GM18867 (cell line): ENCODE data around the gene MAP6.

ENCODE experiments used
- ATAC-seq: cut with Tn5 transposase; IDR thresholded peaks from one replicate; pipeline ENCODE4 v1.9.1; 2021; ENCODE audit warnings: mild to moderate bottlenecking, moderate library complexity; ENCODE audit not compliant: unreplicated experiment

The MAP6 gene

DNA sequence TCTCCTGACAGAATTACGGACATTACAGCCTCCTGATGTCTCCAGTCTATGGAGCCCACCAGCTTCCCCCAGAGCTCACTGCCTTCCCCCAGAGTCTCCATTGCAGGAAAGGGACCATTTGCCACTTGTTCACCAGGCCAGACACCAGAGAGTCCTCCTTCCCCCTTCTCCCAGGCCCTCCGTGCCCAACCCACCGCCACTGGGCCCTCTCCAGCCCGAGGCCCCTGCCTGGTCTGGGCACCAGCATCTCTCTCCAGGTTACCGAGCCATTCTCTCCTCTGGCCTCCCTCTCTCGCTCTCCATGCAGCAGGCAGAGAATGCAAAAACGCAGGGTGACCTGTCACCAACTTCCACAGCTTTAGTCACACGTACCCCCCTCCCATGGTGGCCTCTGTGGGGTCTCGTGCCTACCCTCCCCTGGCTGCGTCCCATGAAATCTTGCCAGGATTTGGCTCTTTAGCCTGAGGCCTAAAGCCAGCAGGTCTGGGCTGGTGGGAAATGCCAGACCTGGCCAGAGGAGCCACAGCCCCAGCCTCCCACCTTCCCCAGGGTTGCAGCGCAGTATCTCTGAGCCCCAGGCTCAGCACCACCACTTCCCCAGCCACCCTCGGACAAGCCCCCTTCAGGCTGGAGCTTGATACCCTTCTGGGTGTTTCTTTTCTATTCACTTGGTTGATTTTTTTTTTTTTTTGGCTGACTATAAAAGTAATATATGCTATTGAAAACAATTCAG is 113.6 kb downstream of the MAP6 start:
- no peak for ATAC-seq

DNA sequence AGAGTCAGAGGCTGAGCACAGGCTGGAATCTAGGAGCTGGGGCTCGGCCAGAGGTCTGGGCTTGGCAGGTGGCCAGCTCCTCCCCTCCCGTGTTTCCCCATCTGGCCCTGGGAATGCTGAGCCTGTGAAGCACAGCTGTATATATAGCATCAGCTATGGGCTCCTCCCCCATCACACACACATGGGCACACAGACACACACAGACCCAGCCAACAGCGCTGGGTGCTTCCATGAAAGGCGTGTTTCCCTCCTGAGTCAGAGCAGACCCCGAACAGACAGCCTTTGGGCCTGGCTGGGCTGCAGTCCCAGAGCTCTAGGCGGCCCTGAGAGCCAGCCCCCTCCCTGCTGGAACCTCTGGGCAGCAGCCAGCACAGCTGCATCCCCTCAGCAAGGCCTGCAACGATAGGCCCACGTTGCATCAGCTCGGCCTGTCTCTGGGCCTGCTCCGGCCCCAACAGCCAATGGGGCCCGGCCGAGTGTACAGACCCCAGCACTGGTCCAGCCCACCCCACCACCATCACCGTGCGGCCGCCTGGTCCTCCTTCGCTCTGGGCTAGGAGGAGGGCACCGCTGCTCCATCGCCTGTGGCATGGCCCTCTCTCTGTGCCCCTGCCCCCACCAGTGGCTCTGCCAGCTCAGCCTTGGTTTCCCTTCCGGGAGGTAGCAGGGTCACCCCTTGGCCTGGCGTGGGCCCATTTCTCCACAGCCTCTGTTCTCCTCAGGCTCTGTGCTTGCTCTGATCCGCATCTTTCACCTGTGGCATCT is 114.4 kb downstream of the MAP6 start:
- no peak for ATAC-seq

DNA sequence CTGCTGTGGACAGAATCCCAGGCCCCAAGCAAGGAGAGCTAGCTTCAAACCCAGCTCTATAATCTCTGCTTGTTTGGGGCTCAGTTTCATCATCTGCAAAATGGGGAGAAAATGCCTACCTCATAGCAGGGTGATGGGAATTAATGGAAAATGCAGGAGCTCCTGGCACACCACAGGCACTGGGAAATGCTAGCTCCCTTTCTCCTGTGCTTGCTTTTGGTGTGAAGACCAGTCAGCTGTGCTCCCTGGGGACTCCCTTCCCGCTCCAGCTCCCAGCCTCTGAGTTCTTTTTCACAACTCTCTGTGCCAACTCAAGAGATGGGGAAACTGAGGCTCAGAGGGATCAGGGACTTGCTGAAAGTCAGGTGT is 115.0 kb downstream of the MAP6 start:
- no peak for ATAC-seq

DNA sequence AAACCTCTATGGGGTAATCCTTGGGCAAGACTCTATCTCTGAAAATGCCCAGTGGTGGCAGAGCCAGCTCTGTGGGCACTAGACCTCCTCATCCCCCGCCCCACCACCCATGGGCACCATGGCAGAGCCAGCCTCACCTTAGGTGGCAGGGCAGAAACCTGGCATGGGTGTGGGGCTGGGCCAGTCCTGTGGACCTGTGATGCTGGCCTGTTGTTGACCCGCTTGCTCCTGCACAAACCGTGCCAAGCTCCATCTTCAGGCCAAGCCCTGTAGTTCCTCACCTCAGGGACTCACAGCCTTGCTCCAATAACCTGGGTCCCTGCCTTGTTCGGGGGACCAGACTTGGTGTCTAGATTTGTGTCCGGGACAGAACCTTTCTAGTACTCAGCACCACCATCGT is 115.7 kb downstream of the MAP6 start:
- no peak for ATAC-seq

DNA sequence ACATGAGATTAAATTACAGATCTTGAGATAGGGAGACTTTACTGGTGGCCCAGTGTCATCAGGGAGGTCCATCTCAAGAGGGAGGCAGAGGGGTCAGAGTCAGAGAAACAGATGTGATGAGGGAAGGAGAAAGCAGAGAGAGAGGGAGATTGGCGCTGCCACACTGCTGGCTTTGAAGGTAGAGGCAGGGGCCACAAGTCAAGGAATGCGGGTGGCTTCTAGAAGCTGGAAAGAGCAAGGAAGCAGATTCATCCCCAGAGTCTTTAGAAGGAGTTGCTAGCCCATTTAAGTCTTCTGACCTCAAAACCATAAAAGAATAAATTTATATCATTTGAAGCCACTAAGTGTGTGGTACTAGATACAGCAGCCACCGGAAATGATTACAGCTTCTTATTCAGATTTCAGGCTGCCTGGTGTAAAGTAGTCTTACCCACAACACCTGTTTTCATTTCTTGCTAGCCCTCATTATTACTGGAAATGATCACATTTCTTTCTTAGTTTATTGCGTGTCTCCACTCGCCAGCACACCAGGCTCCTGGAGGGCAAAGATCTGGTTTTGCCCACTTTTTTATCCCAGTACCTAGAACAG is 119.4 kb downstream of the MAP6 start:
- ATAC-seq = no peak

DNA sequence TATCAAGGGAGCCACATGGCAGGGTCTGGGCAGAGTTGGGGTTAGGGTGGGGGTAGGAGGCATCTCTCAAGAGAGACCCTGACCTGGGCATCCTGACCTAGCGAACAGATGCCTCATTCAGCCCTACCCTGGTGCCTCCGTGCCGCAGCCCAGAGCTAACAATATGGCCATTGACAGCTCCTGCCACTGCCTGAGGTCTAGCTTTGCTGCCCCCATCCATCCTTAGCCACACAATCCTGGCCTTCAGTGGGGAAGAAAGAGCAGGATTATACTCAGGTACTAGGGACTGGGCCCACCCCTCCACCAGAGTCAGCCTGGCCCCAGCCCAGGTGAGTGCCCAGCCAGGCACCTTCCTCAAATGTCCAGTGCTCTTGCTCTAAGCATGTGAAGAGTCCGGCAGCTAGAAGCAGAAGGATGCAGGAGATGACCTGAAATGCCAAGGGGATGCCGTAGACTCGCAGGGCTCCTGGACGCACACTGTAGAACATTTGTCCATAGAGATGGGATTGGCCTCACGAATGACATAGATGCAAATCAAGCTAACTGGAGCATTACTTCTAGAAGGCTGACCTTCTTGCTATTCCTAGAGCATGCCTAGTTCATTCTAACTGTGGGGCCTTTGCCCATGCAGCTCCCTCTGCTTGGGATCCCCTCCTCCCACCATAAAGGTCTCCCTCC is 120.1 kb downstream of the MAP6 start:
- ATAC-seq = no peak

DNA sequence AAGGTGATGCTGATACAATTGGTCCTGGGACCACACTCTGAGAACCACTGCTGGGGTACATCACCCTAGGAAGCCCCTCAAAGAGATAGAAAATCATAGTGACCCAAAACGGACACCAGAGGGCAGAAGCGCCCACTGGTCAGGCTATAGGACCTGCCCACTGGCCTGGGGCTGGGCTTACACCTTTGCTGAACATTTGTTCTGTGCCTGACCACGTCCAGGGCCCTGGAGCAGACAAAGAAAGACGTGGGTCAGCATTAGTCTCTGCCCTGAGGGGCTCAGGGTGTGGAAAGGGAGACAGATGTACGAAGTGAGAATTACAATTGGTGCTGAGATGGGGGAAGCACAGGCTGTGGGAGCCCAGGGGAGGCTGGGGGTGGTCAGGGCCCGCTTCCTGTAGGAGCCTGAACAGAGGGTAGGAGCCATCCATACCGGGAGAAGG is 121.2 kb downstream of the MAP6 start:
- peak; percentile 47 for ATAC-seq

DNA sequence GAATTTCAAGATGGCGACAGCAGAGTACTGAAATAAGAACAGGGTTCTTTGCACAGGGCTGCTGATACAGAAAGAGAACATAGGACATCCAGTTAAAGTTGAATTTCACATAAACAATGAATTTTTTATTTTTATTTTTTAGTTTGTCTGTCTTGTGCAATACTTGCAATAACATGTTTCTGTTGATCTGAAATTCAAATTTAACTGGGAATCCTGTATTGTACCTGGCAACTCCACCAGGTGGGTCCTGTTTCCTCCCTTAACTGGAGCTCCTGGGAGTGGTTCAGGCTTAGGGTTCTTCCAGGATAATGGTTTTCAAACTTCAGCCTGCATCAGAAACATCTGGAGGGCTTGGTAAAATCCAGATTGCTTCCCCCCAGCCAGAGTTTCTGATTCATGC is 121.7 kb downstream of the MAP6 start:
- no peak for ATAC-seq

DNA sequence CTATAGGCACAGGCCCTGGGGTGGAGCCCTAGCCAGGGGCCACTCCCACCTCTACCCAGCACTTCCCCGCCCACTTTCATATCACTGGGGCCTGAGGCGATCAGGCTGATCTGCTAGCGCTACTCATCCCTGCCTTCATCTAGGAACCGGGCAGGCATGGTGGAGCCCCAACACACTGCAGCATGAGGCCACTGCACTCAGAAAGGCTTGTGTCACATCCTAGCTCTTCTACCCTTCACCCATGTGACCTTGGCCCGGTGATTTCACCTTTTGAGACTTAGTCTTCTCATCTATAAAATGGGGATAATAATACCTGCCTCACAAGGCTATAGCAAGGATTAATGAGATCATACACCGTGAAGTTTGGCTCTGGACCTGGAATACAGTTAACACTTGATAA is 125.0 kb downstream of the MAP6 start:
- ATAC-seq = no peak

DNA sequence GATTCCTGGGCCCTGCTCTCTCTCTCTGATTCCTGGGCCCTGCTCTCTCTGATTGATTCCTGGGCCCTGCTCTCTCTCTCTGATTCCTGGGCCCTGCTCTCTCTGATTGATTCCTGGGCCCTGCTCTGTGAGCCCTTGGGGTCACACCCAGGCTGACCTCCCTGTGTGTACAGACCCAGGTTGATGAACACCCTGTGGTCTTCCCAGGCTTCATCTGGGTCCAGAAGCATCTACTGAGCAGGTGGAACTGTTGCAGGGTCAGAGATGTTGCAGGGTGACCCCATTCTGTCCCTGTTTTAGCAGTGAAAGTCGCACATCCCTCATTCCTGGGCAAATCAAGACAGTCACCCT is 126.8 kb downstream of the MAP6 start:
- ATAC-seq = no peak

DNA sequence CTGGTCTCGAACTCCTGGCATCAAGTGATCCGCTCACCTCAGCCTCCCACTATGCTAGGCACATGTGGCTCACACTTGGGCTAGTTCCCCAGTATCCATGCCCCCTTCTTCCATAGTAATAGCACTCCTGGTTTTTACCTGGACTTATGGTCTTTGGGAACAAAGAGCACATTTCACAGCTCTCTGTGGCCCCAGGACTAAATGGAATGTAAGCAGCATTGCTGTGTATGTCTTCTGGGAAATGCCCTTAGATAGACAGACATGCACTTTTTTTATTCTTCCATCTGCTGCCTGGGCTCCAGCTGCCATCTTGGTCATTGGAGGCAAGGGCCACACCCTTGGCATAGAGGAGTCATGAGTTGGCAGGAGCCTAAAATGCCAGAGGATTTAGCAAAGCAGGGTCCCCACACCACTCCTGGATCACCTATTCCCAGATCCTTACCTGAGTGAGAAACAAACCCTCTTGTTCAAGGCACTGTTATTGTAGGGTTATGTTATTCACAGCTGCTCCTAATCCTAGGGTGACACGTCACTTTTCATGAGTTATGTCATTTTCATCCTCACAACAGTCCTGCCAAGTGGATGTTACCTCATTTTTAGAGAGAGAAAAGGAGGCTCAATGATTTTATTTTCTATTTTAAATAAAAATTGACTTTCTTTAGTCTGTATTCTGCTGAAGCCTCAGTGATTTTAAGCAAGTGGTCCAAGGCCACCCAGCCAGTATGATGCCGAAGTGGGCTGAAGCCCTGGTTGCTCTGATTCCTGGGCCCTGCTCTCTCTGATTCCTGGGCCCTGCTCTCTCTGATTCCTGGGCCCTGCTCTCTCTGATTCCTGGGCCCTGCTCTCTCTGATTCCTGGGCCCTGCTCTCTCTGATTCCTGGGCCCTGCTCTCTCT is 127.4 kb downstream of the MAP6 start:
- ATAC-seq = no peak

DNA sequence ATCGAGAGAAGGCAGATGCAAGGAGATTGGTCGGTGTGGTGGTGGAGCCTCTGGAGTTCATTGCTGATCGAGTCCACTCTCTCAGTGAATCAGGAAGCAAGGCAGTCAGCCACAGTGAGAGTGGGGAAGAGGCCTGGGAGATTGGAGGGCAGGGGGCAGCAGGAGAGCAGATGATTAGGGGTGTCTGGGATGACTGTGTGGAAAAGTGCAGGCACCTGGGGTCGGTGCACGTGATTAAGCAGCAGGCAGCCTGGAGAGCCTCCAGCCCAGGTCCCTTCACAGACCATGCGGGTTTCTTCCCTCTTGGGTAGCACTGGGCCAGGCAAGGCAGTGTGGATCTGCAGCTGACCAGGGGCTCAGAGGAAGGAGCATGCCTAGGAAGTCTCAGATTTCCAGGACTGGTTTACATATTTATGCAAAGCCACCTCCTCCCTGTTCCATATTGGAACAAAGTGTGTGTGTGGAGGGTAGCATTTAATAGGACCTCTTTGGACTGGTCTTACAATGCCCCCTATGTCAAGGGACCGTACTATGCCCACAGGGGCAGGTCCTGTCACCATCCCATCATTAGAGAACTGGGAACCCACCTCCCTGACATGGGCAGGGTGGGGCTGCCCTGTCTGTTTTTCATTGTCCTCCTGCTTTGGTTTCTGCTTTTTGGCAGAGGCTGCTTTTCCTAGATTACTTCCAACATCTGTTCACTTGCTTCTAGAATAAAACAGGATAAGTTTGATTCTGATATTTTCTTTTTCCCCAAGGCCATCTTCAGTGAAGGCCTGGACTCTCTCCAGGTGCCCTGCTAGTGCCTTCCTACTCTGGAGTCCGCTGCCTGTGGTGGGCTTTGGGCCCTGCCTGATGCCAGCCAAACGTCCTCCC is 129.1 kb downstream of the MAP6 start:
- no peak for ATAC-seq

DNA sequence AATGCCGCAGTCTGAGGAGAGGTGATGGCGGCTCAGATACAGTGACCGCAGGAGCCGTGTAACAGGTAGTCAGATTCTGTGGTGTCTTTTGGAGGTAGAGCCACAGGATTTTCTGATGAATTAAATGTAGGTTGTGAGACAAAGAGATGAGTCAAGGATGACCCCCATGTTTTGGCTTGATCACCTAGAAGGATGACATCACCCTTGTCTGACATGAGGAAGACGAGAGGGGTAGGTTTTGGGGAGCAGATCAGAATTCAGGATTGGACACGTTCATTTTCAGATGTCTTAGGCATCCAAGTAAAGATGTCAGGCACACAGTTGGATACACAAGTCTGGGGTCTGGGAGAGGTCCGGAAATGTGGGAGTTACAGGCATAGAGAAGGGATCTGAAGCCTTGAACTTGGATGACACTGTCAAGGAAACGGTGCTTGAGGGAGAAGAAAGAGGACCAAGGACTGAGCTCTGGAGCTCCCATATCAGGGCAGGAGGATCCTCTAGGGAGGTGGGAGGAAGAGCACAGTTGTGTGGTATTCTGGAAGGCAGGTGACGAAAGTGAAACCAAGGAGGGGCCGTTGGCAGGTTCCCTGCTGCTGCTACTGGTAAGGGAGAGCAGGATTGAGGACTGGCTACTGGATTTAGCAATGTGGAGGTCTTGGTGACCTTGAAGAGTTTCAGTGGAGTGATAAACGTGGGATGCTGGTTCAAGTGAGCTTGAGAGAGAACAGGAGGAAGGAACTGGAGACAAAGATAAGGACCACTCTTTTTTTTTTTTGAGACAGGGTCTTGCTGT is 130.5 kb downstream of the MAP6 start:
- no peak for ATAC-seq

DNA sequence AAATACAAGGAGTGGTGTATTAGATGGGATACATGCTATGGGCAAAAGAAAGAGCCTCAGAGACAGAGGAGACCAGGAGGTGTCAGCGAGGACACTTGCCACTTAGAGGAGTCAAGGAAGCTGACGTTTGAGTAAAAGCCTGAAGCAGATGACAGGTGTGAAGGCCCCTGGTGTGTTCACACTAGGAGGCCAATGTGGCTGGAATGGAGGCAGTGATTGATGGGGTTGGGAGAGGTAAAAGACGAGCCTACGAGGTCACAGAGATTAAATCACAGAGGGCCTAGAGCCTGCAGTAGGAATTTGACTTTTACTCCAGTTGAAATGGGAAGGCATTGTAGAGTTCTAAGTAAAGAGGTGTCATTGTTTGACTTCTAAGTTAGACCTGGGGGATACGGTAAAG is 131.1 kb downstream of the MAP6 start:
- ATAC-seq = peak; percentile 6
